Measurements from ENCODE around the gene LPIN1.

The LPIN1 gene

DNA sequence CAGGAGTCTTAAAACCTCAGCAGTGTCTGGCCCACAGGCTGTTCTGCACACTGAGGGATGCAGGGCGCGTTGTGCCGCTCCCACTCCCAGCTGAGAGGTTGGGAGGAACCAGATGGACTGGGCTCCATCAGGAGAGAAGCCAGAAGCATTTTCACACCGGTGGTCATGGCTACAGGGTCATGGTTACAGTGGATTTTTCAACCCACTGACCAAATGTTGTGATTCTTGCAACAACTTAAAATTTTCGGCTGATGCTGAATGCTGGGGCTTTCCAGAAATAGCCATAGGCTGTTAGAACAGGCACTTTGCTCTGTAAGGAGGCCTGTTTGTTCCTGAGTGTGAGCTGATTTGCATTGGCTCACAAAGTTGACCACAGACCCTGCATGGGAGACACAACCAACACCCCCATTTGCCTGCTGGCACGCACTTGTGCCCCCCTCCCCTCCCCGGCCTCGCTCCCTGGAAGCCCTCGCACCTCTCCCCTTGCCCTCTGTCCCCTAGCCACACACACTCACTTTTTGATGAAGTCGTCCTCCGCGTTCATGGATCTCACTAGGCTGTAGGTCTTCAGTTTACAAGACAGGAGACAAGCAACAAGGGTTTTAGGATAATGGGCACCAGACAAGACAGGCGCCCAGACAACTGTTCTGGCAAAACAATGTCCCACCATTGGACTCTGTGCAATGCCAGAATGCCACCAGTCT lies 3.4 kb downstream of the LPIN1 start:
- H3K4me3 ChIP-seq (ENCODE audit: low read depth, low read length): no peak overlapping the region
- TF ChIP-seq, protein P1, sequence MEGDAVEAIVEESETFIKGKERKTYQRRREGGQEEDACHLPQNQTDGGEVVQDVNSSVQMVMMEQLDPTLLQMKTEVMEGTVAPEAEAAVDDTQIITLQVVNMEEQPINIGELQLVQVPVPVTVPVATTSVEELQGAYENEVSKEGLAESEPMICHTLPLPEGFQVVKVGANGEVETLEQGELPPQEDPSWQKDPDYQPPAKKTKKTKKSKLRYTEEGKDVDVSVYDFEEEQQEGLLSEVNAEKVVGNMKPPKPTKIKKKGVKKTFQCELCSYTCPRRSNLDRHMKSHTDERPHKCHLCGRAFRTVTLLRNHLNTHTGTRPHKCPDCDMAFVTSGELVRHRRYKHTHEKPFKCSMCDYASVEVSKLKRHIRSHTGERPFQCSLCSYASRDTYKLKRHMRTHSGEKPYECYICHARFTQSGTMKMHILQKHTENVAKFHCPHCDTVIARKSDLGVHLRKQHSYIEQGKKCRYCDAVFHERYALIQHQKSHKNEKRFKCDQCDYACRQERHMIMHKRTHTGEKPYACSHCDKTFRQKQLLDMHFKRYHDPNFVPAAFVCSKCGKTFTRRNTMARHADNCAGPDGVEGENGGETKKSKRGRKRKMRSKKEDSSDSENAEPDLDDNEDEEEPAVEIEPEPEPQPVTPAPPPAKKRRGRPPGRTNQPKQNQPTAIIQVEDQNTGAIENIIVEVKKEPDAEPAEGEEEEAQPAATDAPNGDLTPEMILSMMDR (IDR thresholded peaks at IDR 0.05; ENCODE audit: borderline replicate concordance, insufficient read depth, low read depth, low read length): no peak

DNA sequence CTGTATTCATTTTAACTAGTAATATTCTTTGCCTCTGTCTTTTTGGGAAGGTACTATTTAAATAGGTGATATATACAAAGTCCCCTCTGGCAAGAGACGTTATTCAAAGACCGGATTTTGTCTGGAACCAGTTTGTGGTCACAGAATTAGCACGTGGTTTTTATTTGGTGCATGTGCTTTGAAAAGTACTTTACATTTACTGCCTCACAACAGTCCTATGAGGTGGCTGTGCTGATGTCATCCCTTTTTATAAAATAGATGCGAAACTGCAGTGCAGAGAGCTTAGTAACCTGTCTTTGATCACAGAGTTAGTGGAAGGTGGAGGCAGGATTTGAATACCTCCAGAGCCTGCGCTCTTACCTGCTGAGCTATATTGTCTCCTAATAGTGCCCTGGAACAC lies 4.0 kb downstream of the LPIN1 start:
- TF ChIP-seq, protein P1 (IDR thresholded peaks at IDR 0.05; ENCODE audit: borderline replicate concordance, insufficient read depth, low read depth, low read length): no peak
- no peak overlapping the region for H3K4me3 ChIP-seq (ENCODE audit: low read depth, low read length)

DNA sequence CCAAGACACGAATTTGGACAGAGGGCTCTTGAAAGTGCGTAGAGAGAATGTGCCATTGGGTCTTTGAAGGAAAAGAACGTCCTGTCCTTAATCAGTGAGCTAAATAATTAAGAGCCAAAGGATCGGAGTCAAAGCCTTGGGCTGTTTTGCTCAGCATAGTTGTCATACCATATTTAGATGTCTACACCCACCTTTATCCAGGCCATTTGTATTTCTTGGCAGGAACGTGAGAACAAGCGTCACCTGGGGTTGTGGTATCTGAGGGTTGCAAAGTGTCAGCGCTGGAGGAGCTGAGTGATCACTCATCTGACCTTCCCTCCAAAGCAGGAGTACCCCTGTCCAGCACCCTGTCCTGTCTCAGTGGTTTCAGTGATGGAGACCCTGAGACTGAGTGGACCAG lies 4.5 kb downstream of the LPIN1 start:
- H3K4me3 ChIP-seq (ENCODE audit: low read depth, low read length): no peak overlapping the region
- TF ChIP-seq, protein P1 (IDR thresholded peaks at IDR 0.05; ENCODE audit: borderline replicate concordance, insufficient read depth, low read depth, low read length): no peak

DNA sequence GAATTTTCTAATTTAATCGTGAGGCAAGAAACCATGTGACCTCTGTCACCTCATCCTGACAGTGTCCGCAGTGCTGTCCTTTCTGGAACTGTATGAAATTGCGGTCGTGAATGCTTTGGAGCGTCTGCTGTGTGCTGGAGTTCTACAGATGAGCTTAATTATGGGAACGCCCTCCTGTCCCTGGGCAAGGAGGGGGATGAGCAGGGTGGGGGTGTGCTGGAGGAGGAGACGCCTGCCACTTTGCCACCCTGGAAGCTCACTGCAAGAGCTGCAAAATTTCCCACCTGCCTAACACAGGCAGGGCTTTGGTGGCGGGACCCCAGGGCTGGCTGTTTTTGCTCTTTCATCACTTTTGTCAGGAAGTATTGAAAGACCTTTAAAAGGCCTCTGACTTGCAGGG lies 6.5 kb downstream of the LPIN1 start:
- H3K4me3 ChIP-seq (ENCODE audit: low read depth, low read length): no peak overlapping the region
- TF ChIP-seq, protein P1 (IDR thresholded peaks at IDR 0.05; ENCODE audit: borderline replicate concordance, insufficient read depth, low read depth, low read length): no peak

DNA sequence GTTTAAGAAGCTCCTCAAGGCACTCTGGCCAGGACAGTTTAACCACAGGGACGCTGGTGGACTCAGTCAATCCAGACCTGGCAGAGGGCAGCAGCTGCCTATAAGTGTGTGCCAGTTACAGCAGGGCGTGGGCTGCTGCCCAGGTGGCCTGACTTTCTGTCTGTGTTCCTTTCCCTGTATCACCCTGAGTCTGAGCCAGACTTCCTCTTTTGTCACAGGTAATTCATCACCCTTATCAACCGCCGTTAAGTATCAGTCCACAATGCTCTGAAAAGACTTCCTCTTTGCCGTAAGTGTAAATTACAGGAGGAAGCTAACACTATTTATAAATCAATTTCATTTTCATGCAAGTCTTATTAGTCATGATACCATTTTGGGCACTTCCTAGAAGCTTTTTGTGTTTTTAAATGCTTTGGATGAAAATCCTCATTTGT lies 7.0 kb downstream of the LPIN1 start:
- H3K4me3 ChIP-seq (ENCODE audit: low read depth, low read length): peak overlapping the region; percentile 28

DNA sequence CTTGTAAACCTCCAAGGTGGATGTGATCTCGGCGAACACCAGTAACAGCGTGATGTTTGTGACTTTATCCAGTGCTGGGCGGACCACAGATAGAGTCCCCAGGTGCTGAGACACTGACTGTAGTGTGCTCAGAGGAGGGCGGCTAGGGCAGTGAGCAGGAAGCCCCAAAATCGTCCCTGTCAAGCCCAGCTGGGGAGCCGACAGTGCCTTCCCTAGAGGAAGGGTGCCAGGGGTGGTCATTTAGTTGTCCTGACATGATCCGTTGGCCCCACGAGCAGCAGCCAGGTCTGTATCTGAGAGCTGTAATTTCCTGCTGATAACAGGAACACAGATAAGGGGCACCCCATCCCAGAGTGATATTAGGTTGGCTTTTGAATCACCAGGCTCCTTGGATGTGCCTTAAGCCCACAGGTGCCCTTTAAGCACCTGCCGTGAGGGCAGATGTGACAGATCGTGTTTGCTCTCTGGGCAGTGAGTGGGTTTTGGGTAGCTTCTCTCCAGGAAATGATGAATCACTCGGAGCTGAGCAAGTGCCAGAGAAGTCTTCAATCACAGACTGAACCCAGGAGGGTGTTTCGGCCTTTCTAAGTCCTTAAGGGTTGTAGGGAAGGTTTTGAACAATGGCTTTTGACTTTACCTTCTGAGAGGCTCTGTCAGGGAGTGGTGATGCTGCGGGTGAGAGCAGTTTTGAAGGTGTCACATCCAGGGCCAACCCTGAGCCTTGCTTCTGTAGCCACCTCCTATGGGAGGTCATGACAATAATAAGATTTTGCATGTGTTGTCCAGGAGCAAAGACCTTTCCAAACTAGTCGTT lies 7.7 kb downstream of the LPIN1 start:
- TF ChIP-seq, protein P1 (IDR thresholded peaks at IDR 0.05; ENCODE audit: borderline replicate concordance, insufficient read depth, low read depth, low read length): no peak
- H3K4me3 ChIP-seq (ENCODE audit: low read depth, low read length): peak overlapping the region; percentile 28

More for the DNA sequence above, 7.0 kb downstream of the LPIN1 start:
- TF ChIP-seq, protein P1 (IDR thresholded peaks at IDR 0.05; ENCODE audit: borderline replicate concordance, insufficient read depth, low read depth, low read length): no peak

DNA sequence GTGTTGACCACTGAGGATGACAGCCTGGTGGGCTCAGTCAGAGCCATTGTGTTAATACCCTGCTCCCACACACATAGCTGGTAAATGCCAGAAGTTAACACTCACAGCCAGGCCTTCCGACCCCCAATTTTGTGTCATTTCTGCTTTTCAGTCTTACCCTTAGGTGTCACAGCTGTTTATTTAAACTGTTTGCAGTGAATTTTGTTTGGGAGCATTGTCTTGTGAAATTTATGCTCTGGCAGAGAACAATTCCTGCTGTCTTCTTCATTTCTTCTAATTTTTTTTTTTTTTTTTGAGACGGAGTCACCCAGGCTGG lies 8.2 kb downstream of the LPIN1 start:
- no peak overlapping the region for H3K4me3 ChIP-seq (ENCODE audit: low read depth, low read length)
- TF ChIP-seq, protein P1 (IDR thresholded peaks at IDR 0.05; ENCODE audit: borderline replicate concordance, insufficient read depth, low read depth, low read length): no peak

Data from GM12875 (cell line).